SH-SY5Y (cell line): ENCODE data around the gene SDR42E1.

Source experiments
- GATA2 ChIP-seq: IDR thresholded peaks from 2 replicates; pipeline ENCODE4 v1.6.1; 2011; ENCODE audit warnings: mild to moderate bottlenecking, low read depth, low read length
- GATA3 ChIP-seq: IDR thresholded peaks from 2 replicates; pipeline ENCODE4 v1.6.1; 2011; ENCODE audit warnings: low read depth, mild to moderate bottlenecking, low read length, moderate library complexity

- TF ChIP-seq GATA3 (no peak), GATA2 (no peak)
These were observed 24.1 kb downstream of the SDR42E1 start for GRCh38 chr16:81987121-81987520.
